Esophagus squamous epithelium (tissue), 4 donors: Measurements from ENCODE around the gene GRIK3.

Experiments
- CTCF ChIP-seq, 6 experiments: fragments of 450-650 bp in 4 of 6; fragments of 200-600 bp in 2 of 6; sonication (generic) in 2 of 6; IDR thresholded peaks; one replicate each; pipeline ENCODE4 v1.5.1; 2016 to 2019; ENCODE audit warnings: antibody characterized with exemption in 6 of 6, mild to moderate bottlenecking in 4 of 6, moderate library complexity in 4 of 6
- POLR2A ChIP-seq, 4 donors: fragments of 450-650 bp; IDR thresholded peaks; one replicate each; pipeline ENCODE4 v1.6.1; 2017; ENCODE audit warnings: antibody characterized with exemption in 4 of 4, mild to moderate bottlenecking in 4 of 4, moderate library complexity in 3 of 4

- no peak for TF ChIP-seq CTCF (IDR thresholded peaks at IDR 0.05)
- no peak for TF ChIP-seq POLR2A (IDR thresholded peaks at IDR 0.05)
Observed at GRCh38 chr1:36889478-36890226, 144.7 kb downstream of the GRIK3 start.
